H54 (cell line): ENCODE data around the gene CYP27A1.

Experiments
- DNase-seq: peaks from one replicate; pipeline ENCODE4 v3.0.0; 2011; ENCODE audit warnings: low spot score, mixed read lengths; ENCODE audit not compliant: insufficient read length
- FAIRE-seq: peaks from 3 replicates; lab custom pipeline; 2011; peaks lifted over from hg19 to GRCh38; lab: Jason Lieb, UNC
- POLR2A ChIP-seq: IDR thresholded peaks from 2 replicates; pipeline ENCODE4 v1.6.1; 2011; ENCODE audit warnings: low read depth, mild to moderate bottlenecking, low read length

Gene CYP27A1

DNA sequence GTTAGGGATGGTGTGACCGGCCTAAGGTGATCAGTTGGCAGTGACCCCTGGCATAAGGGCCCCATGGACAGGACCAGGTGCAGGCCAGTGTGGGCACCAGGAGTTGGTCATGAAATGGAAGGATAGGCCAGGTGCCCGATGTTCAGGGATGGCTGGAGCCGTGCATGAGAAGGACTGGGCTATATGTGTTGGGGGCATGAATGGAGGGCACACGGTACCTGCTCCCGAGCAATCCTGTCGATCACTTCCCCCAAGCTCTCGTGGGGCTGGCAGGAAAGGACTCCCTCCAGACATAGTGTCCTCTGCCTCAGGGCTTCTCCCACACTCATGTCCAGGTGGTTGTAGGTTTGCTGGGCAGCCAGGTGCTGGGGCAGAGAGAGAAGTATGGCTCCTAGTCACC, 42.1 kb downstream of the CYP27A1 start:
- no peak for DNase-seq
- no peak for FAIRE-seq
- TF ChIP-seq POLR2A, result no peak

- TF ChIP-seq POLR2A, result no peak
- DNase-seq (no peak), FAIRE-seq (no peak)
Measured at GRCh38 chr2:218826791-218827190, 44.8 kb downstream of the CYP27A1 start.

DNA sequence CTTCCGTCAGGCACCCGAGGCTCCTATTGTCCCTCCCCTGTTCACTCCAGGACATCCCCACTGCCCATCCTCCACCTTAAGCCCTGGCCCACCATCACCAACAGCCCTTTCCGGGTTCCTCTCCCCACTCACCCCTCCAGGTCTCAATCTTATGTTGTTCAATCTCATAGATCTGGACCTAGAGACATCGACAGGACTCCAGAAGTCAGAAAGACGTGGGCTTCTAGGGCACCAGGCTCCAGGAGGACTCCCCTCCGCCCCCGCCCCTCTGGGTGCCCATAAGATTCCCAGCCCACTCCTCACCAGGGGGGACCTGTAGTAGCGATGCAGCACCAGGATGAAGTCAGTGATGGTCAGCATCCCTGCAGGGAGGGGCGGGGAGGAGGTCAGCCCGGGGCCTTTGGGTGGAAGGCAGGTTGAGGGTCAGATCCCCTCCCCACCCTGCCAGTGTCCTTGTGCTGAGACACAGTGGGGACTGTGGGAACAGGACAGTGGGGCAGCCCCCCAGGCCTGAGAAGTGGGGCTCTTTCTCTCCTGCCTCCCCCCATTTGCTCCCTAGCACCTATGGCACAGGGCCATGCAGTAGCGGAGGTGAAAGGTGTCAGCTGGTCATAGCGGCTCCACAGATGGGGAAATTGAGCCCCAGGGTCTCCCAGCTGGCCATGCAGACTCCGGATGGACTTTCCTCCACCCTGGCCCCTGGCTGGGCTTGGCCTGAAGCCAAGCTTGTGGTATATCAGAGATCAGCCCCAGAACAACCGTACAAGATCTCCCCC, 45.9 kb downstream of the CYP27A1 start:
- no peak for FAIRE-seq
- no peak for TF ChIP-seq POLR2A
- DNase-seq, result no peak

DNA sequence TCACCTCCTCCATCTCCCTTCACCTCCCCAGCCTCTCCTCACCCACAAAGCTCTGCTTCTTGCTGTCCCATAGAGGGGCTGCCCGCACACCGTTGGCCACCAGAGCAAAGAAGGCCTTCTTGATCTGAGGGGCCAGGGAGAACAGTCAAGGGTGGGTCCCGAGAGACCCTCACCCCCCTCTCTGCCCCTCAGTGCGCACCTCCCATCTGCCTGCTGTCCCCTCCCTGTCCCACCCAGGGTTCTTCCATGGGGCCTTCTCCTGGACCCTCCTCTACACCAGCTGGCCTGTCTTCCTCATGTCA, 46.5 kb downstream of the CYP27A1 start:
- no peak for DNase-seq
- no peak for TF ChIP-seq POLR2A
- FAIRE-seq, result no peak

DNA sequence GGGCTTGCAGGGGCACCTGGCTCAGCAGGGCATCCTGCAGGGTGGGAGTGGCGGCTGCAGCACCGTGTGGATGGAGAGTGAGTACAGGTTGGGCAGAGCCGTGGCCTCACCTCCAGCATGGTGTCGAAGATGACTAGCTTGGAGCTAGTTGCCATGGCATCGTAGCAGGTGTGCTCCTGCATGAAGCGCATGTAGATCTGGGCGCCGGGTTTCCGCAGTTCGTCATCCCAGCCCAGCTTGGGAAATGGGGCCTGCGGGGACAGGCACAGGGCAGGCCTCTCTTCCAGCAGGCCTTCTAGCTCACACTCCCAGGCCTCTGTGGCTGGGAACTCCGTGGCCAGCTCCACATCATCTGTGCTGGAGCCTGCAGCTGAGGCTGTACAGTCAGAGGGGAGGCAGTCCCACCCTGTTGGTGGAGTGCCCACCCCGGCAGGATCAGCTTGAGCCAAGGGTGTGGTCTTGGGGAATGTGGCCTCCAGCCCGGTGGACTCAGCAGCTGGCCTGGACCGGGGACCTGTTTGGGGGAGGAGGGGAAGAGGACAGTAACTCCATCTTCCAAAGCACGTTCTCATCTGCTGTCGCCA, 48.0 kb downstream of the CYP27A1 start:
- FAIRE-seq (no peak), DNase-seq (no peak)
- TF ChIP-seq POLR2A, result no peak

GRCh38 chr2:218830526-218831306, 48.8 kb downstream of the CYP27A1 start:
- TF ChIP-seq POLR2A, result no peak
- no peak for DNase-seq
- FAIRE-seq, result no peak

GRCh38 chr2:218831378-218831990, 49.5 kb downstream of the CYP27A1 start, which contains the start of gene PRKAG3:
PRKAG3 (minus strand) TSS chr2:218831803.
- DNase-seq (no peak), FAIRE-seq (no peak)
- TF ChIP-seq POLR2A, result no peak

DNA sequence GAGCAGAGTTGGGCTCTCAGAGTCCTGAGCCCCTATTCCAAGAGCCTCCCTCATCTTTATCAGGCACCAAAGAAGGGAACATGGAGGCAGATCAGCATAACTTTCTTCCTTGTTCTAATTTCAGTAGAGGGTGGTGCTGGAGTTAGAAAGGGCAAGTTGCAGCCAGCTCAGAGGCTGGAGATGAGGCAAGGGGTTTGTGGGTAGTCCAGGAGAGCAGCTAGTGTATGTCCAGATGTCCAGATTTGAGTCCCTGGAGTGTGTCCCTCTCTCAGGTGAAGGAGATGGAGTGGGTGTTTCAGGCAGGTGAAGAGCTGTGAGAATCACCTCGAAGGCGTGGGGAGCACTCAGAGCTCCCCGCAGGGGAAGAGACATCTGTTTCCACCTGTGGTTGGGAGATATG, 50.1 kb downstream of the CYP27A1 start:
- DNase-seq, result no peak
- FAIRE-seq, result no peak

DNA sequence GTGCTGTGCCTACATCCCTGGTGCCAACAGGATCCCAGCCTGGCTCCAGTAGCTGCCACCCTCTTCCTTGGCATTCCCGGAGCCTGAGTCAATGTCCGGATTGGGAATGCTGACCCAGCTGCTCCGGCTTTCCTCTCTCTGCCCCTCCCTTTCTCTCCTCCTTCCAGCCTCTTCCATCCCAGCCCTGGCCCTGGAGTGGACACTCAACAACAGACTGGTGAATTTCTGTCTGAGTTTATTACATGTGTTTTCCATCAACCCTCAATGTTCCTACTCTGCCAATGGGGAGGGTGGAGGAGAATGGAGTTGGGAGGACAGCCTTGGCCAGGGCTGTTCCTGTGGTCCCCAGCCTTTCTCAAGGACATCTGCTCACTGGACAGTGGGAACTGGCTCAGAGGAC, 50.6 kb downstream of the CYP27A1 start:
- no peak for TF ChIP-seq POLR2A
- DNase-seq (peak; percentile 87), FAIRE-seq (peak; percentile 88)

More for the DNA sequence above, 50.1 kb downstream of the CYP27A1 start:
- TF ChIP-seq POLR2A, result no peak

DNA sequence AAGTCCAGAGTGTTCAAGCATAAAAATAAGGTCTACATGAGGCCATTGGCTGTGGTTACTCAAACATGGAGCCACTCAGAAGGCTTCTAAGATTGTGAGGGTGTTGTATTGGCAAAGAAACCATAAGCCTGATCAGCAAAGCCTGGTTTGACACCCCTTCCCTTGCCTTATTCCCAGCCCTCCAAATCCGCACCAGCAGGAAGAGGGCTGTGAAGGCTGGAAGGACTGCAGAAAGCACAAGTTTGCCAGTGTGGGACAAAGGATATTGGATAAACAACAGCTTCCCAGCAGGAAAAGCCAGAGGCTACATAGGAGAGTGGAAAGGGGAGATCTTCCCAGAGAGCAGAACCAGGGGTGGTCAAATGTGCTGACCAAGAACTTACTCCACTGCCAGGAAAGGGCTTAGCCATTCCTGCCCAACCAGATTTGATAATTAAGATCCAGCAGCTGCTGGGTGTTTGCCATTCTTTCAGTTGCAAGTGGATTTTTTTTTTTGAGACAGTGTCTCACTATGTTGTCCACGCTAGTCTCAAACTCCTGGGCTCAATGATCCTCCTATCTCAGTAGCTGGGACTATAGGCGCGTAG, 51.2 kb downstream of the CYP27A1 start:
- DNase-seq, result no peak
- no peak for FAIRE-seq
- no peak for TF ChIP-seq POLR2A

- no peak for TF ChIP-seq POLR2A
- peak; percentile 57 for DNase-seq
- peak; percentile 81 for FAIRE-seq
Measured at GRCh38 chr2:218834685-218835084, 52.7 kb downstream of the CYP27A1 start.

GRCh38 chr2:218837495-218837894, 55.5 kb downstream of the CYP27A1 start:
- FAIRE-seq, result no peak
- no peak for TF ChIP-seq POLR2A

DNA sequence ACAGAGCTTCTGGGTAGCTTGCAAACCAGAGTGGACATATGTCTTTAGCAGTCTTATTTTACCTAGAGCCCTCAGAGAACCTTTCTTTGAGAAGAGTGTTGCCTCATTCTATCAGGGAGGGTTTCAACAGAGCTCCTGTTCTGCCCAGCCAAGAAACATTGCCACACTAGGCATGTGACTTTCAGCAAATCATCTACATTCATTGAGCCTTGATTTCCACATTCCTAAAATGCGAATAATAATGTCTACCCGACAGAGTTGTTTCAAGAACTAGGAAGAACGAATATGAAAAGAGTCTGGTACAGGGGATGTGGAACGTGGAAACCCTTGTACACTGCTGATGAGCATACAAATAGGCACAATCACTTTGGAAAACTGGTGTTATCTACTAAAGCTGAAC, 57.5 kb downstream of the CYP27A1 start:
- no peak for DNase-seq
- no peak for TF ChIP-seq POLR2A
- peak; percentile 41 for FAIRE-seq

More at GRCh38 chr2:218837495-218837894, 55.5 kb downstream of the CYP27A1 start:
- DNase-seq, result no peak
